AG04450 (cell line): ENCODE measurements around the gene BMP10. TPM values are rescaled to one million over a fixed set of nuclear protein-coding genes. Genes with fewer than 3 reads are reported as not detected.

ENCODE experiments used
- CTCF ChIA-PET: fragments of 300-600, 350-600 bp; formaldehyde crosslinking; extraction: SDS; loops from one replicate; lab custom pipeline; 2022; ENCODE audit warnings: antibody characterized with exemption, inconsistent platforms; lab: Charles Lee
- POLR2A ChIA-PET: fragments of 350-600 bp; formaldehyde crosslinking; extraction: SDS; loops from one replicate; lab custom pipeline; 2021; ENCODE audit warnings: antibody characterized with exemption, inconsistent platforms; lab: Yijun Ruan, JAX
- DNase-seq: peaks from one replicate; pipeline ENCODE4 v3.0.0-alpha.2; 2011; ENCODE audit warnings: low read depth, low spot score
- H3K27ac ChIP-seq: one replicate; pipeline ENCODE4 v1.5.1; 2012; ENCODE audit warnings: low read depth, low read length, control low read depth
- H3K27me3 ChIP-seq: one replicate; pipeline ENCODE4 v1.6.0; 2012; ENCODE audit warnings: low read length; ENCODE audit not compliant: control insufficient read depth, insufficient read depth
- H3K4me3 ChIP-seq: 2 replicates; pipeline ENCODE4 v1.5.1; 2011; ENCODE audit warnings: mild to moderate bottlenecking, low read depth, low read length, control low read depth
- H3K9me3 ChIP-seq: 2 replicates; pipeline ENCODE4 v1.5.1; 2012; ENCODE audit warnings: low read length; ENCODE audit not compliant: control insufficient read depth, insufficient read depth
- polyA minus RNA-seq: library from RNA; depleted of rRNA, polyadenylated mRNA; stranded (reverse); fragments of >200 nt; gene quantifications from 2 replicates; pipeline ENCODE4 v1.2.3, GENCODE V29; 2011; rRNA and poly(A)+ RNA removed
- polyA plus RNA-seq: library from polyadenylated mRNA; depleted of rRNA; stranded (reverse); fragments of >200 nt; gene quantifications from 2 replicates; pipeline ENCODE4 v1.2.3, GENCODE V29; 2011; rRNA removed
- TF ChIP-seq, protein P1 (sequence below): IDR thresholded peaks from 2 replicates; pipeline ENCODE4 v1.5.1; 2011; ENCODE audit warnings: low read depth, low read length, control low read depth, inconsistent platforms

Gene BMP10, protein sequence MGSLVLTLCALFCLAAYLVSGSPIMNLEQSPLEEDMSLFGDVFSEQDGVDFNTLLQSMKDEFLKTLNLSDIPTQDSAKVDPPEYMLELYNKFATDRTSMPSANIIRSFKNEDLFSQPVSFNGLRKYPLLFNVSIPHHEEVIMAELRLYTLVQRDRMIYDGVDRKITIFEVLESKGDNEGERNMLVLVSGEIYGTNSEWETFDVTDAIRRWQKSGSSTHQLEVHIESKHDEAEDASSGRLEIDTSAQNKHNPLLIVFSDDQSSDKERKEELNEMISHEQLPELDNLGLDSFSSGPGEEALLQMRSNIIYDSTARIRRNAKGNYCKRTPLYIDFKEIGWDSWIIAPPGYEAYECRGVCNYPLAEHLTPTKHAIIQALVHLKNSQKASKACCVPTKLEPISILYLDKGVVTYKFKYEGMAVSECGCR
- polyA plus RNA-seq (not detected in 2 replicates), polyA minus RNA-seq (0.22 TPM in 1 of 2 replicates, not detected in the other)

- Histone ChIP-seq H3K4me3 (no peak within 1 kb of the TSS), H3K9me3 (no peaks in the 10 kb centered on the region), H3K27me3 (no peaks in the 10 kb centered on the region), H3K27ac (no peak within 1 kb of the TSS)
- TF ChIP-seq, protein P1, sequence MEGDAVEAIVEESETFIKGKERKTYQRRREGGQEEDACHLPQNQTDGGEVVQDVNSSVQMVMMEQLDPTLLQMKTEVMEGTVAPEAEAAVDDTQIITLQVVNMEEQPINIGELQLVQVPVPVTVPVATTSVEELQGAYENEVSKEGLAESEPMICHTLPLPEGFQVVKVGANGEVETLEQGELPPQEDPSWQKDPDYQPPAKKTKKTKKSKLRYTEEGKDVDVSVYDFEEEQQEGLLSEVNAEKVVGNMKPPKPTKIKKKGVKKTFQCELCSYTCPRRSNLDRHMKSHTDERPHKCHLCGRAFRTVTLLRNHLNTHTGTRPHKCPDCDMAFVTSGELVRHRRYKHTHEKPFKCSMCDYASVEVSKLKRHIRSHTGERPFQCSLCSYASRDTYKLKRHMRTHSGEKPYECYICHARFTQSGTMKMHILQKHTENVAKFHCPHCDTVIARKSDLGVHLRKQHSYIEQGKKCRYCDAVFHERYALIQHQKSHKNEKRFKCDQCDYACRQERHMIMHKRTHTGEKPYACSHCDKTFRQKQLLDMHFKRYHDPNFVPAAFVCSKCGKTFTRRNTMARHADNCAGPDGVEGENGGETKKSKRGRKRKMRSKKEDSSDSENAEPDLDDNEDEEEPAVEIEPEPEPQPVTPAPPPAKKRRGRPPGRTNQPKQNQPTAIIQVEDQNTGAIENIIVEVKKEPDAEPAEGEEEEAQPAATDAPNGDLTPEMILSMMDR, result no peak
- no peak for DNase-seq
- CTCF ChIA-PET, result interaction anchor here (1.2 kb wide), 1 partner anchor 276 kb away, joined by 3 read pairs; no protein-coding TSS in a partner anchor
- POLR2A ChIA-PET, result no interaction called here
Measured at GRCh38 chr2:68871159-68871764, at the start of gene BMP10. Gene BMP10 (minus strand): TSS chr2:68871397. CDS start chr2:68871358, 39 bp downstream.

DNA sequence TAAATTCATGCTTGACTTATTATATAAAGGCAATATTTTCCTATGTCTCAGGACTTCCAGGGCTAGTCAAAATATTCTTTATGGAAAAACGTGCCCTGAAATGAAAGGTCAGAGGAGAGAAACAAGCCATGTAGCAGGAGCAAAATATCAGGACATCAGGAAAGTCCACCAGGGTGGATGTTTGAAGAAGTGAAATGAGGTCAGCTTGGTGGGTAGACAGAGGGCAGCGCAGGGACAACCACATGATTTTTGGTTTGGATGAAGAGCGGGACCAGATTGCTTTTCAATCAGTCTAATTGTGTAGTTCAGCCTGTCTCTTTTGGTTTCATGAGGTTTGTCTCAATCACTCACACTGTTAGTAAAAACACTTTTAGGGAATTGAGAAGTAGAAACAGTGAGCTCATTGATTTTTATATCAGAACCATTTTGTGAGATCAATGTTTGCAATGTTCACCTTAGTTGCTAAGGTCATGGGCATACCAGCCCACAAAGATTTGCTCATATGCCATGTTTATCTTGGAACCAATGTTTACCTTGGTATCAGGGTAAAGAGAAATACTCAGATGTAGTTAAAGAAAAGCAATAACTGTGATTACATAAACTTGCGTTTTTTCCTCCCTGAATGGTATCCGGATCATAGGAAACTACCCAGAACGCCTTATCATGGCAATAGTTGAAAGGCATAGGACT is 49.4 kb upstream of the BMP10 start:
- Histone ChIP-seq H3K27ac (no peak overlapping the region), H3K4me3 (no peak overlapping the region), H3K9me3 (no peaks in the 10 kb centered on the region), H3K27me3 (peaks cover 2% of the 10 kb centered on the region)
- TF ChIP-seq, protein P1, result no peak
- ChIA-PET POLR2A (no interaction called here), CTCF (interaction anchor here (0.6 to 3.2 kb wide), 6 partner anchors 10 to 457 kb away, joined by 3 to 19 read pairs (median 7); no protein-coding TSS in a partner anchor)
- DNase-seq, result no peak

GRCh38 chr2:68918497-68918896 is 47.3 kb upstream of the BMP10 start:
- no peak for DNase-seq
- CTCF ChIA-PET, result interaction anchor here (1.6 to 3.2 kb wide), 2 partner anchors 167 to 210 kb away, joined by 8 to 19 read pairs; no protein-coding TSS in a partner anchor

GRCh38 chr2:68917034-68917718 is 46.0 kb upstream of the BMP10 start:
- TF ChIP-seq, protein P1, result no peak
- DNase-seq, result no peak
- Histone ChIP-seq H3K4me3 (no peak overlapping the region), H3K27me3 (no peaks in the 10 kb centered on the region), H3K27ac (no peak overlapping the region), H3K9me3 (no peaks in the 10 kb centered on the region)
- ChIA-PET CTCF (interaction anchor here (0.9 to 1.6 kb wide), 2 partner anchors 208 to 429 kb away, joined by 3 to 8 read pairs; no protein-coding TSS in a partner anchor), POLR2A (no interaction called here)

More at GRCh38 chr2:68918497-68918896, 47.3 kb upstream of the BMP10 start:
- H3K27me3 ChIP-seq, result no peaks in the 10 kb centered on the region
- no peaks in the 10 kb centered on the region for H3K9me3 ChIP-seq
- no peak overlapping the region for H3K4me3 ChIP-seq
- TF ChIP-seq, protein P1, result no peak
- POLR2A ChIA-PET, result no interaction called here
- no peak overlapping the region for H3K27ac ChIP-seq
